ENCODE measurements around the gene CLSTN3. TPM values are rescaled to one million over a fixed set of nuclear protein-coding genes. Genes with fewer than 3 reads are reported as not detected.

Gene CLSTN3
- total and polyA plus RNA-seq, 9 of the 15 experiments (the other 6 are each of a cell fraction or from before 2014, with no cell fraction given): 0.08 to 23.2 (median 11.0) TPM

DNA sequence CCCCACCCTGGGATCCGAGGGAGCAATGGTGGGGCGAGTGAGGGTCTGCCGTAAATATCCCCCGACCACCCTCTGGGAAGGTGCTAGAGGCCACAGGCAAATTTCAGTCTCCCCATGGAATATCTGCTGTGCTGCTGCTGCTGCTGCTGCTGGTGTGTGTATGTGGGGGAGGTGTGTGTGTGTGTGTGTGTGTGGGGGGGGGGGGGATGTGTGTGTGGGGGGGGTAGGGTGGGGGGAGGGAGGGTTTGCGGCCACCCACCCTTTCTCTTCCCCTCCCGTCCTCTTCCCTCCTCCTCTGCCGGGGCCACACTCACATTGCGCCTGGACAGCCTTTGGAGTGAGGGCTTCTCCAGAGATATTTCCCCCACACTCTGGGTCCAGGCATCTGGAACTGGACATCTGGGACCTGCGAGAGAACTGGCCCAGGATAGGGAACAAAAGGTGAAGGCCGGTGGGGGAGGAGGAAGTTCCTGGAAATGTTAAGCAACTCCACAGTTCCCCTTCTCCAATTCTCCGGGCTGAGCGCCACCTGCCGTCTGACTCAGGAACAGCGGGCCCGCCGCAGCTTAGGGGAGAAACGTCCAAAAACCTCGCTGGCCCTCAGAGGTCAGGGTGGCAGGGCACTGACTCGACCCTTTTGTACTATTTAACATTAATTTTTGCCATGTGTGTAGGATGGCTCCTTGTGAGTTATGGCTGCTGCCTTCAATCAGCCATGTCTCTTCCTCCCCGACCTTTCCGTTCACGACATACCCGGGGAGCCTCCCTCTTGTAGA is 21.2 kb upstream of the CLSTN3 start, which contains the start of gene C1RL (continued):
- peak; percentile 66 for TF ChIP-seq JUND (IDR thresholded peaks at IDR 0.05; ENCODE audit: borderline replicate concordance, low read depth, low read length)
- TF ChIP-seq JUND (tag; IDR thresholded peaks at IDR 0.05; ENCODE audit: borderline replicate concordance, low read depth, low read length): peak; percentile 17; the same call in 1 of the 3 replicates
- 0 out of 2 replicates have a peak, but pooled peaks have one; percentile 28 for TF ChIP-seq NBN (IDR thresholded peaks at IDR 0.05; ENCODE audit: low read depth)
- no peak for TF ChIP-seq ZNF318 (IDR thresholded peaks at IDR 0.05; ENCODE audit: borderline replicate concordance in 1 of 2, low read depth in 1 of 2)
- TF ChIP-seq ZNF75A (CRISPR knock-in tag; IDR thresholded peaks at IDR 0.05): no peak
- TF ChIP-seq DMBX1 (CRISPR knock-in tag; IDR thresholded peaks at IDR 0.05; ENCODE audit: borderline replicate concordance): no peak
- no peak for TF ChIP-seq ZNF696 (CRISPR knock-in tag; conservative IDR thresholded peaks at IDR 0.05)
- no peak for TF ChIP-seq ZNF12 (CRISPR knock-in tag; IDR thresholded peaks at IDR 0.05)
- TF ChIP-seq RBFOX2 (IDR thresholded peaks at IDR 0.05; ENCODE audit: low read depth, low read length): no peak
- no peak for TF ChIP-seq RBM14 (IDR thresholded peaks at IDR 0.05; ENCODE audit: borderline replicate concordance, insufficient read depth, low read depth, low read length)
- TF ChIP-seq HNRNPH1 (optimal IDR thresholded peaks at IDR 0.05; ENCODE audit: low read depth, low read length): no peak
- TF ChIP-seq CREM (IDR thresholded peaks at IDR 0.05; ENCODE audit: low read depth): 0 out of 2 replicates have a peak, but pooled peaks have one; percentile 31
- no peak for TF ChIP-seq ZNF239 (CRISPR knock-in tag; IDR thresholded peaks at IDR 0.05)
- TF ChIP-seq KDM5B (IDR thresholded peaks at IDR 0.05; ENCODE audit: insufficient replicate concordance, low read depth, low read length): no peak
- no peak for TF ChIP-seq ZNF76 (CRISPR knock-in tag; IDR thresholded peaks at IDR 0.05; ENCODE audit: borderline replicate concordance)
- TF ChIP-seq FIP1L1 (IDR thresholded peaks at IDR 0.05; ENCODE audit: low read depth, low read length, poor library complexity, severe bottlenecking): no peak
- TF ChIP-seq MYC (IDR thresholded peaks at IDR 0.05; ENCODE audit: low read depth, low read length): peak; percentile 47; the same call in 1 of the 2 replicates
- no peak for TF ChIP-seq MYC (CRISPR knock-in tag; IDR thresholded peaks at IDR 0.05; ENCODE audit: borderline replicate concordance, low read depth)
- TF ChIP-seq HIVEP1 (CRISPR knock-in tag; IDR thresholded peaks at IDR 0.05): no peak
- TF ChIP-seq GTF2E2 (tag; IDR thresholded peaks at IDR 0.05): no peak
- TF ChIP-seq ZNF384 (IDR thresholded peaks at IDR 0.05; ENCODE audit: low read depth, low read length): no peak

Data from K562 (cell line).